HG03469 (cell line): ENCODE data around the gene UBR1.
"Not testable (repeated sequence)": the region's sequence is repeated elsewhere in the genome, so short reads cannot be mapped to it uniquely, and the experiment has no call there.

ENCODE experiments used
- ATAC-seq: cut with Tn5 transposase; IDR thresholded peaks from one replicate; pipeline ENCODE4 v1.9.1; 2021; ENCODE audit warnings: mild to moderate bottlenecking, moderate library complexity, moderate number of reproducible peaks; ENCODE audit not compliant: unreplicated experiment

Gene UBR1

GRCh38 chr15:42984493-42985034, 121.3 kb downstream of the UBR1 start:
- no peak for ATAC-seq

- ATAC-seq, result not testable (repeated sequence)
Observed at GRCh38 chr15:42979113-42979512, 126.7 kb downstream of the UBR1 start.

GRCh38 chr15:42974202-42974862, 131.5 kb downstream of the UBR1 start:
- ATAC-seq, result no peak

GRCh38 chr15:42973114-42973513, 132.7 kb downstream of the UBR1 start:
- no peak for ATAC-seq

GRCh38 chr15:42971830-42972229, 134.0 kb downstream of the UBR1 start:
- ATAC-seq, result no peak

- no peak for ATAC-seq
Observed at GRCh38 chr15:42964476-42964875, 141.4 kb downstream of the UBR1 start.

- ATAC-seq, result no peak
Observed at GRCh38 chr15:42955518-42955917, 150.3 kb downstream of the UBR1 start.

- no peak for ATAC-seq
Observed at GRCh38 chr15:42954291-42954690, 151.5 kb downstream of the UBR1 start.

GRCh38 chr15:42948898-42949297, 156.9 kb downstream of the UBR1 start:
- ATAC-seq, result not testable (repeated sequence)

GRCh38 chr15:42940527-42940926, 165.3 kb downstream of the UBR1 start:
- ATAC-seq, result no peak

- ATAC-seq, result no peak
Observed at GRCh38 chr15:42939841-42940240, 166.0 kb downstream of the UBR1 start.

GRCh38 chr15:42937143-42937542, 168.7 kb downstream of the UBR1 start:
- ATAC-seq, result no peak

GRCh38 chr15:42933886-42934667, 171.8 kb downstream of the UBR1 start:
- ATAC-seq, result no peak

GRCh38 chr15:42932833-42933515, 172.9 kb downstream of the UBR1 start:
- no peak for ATAC-seq

- ATAC-seq, result no peak
Observed at GRCh38 chr15:42931702-42932486, 173.9 kb downstream of the UBR1 start.

GRCh38 chr15:42929306-42929848, 176.5 kb downstream of the UBR1 start:
- ATAC-seq, result no peak

GRCh38 chr15:42921342-42921731, 184.5 kb downstream of the UBR1 start:
- no peak for ATAC-seq

GRCh38 chr15:42920519-42921341, 185.1 kb downstream of the UBR1 start, which contains the start of gene TTBK2:
TTBK2 (minus strand) TSS chr15:42920778; CDS start chr15:42878617, 42,161 bp downstream.
- peak; percentile 86 for ATAC-seq

GRCh38 chr15:42919799-42920518, 185.9 kb downstream of the UBR1 start:
- peak; percentile 14 for ATAC-seq
